GM19468 (cell line): Measurements from ENCODE around the gene PRRC2A.

Source experiments
- ATAC-seq: cut with Tn5 transposase; IDR thresholded peaks from one replicate; pipeline ENCODE4 v1.9.1; 2021; ENCODE audit warnings: mild to moderate bottlenecking, moderate library complexity, moderate number of reproducible peaks; ENCODE audit not compliant: unreplicated experiment; ENCODE audit errors: extremely low read depth

The PRRC2A gene

GRCh38 chr6:31620586-31621319, at the start of gene PRRC2A:
Gene PRRC2A, plus strand, starts transcription at chr6:31620715. Its CDS starts 2,075 bp downstream, at chr6:31622790.
- no peak for ATAC-seq

GRCh38 chr6:31572041-31572911, 48.2 kb upstream of the PRRC2A start, which contains the start of gene LTA:
Gene LTA, plus strand, starts transcription at chr6:31572289. Its CDS starts 454 bp downstream, at chr6:31572743.
- no peak for ATAC-seq

- ATAC-seq = no peak
Observed at GRCh38 chr6:31573239-31574105, 47.0 kb upstream of the PRRC2A start.

DNA sequence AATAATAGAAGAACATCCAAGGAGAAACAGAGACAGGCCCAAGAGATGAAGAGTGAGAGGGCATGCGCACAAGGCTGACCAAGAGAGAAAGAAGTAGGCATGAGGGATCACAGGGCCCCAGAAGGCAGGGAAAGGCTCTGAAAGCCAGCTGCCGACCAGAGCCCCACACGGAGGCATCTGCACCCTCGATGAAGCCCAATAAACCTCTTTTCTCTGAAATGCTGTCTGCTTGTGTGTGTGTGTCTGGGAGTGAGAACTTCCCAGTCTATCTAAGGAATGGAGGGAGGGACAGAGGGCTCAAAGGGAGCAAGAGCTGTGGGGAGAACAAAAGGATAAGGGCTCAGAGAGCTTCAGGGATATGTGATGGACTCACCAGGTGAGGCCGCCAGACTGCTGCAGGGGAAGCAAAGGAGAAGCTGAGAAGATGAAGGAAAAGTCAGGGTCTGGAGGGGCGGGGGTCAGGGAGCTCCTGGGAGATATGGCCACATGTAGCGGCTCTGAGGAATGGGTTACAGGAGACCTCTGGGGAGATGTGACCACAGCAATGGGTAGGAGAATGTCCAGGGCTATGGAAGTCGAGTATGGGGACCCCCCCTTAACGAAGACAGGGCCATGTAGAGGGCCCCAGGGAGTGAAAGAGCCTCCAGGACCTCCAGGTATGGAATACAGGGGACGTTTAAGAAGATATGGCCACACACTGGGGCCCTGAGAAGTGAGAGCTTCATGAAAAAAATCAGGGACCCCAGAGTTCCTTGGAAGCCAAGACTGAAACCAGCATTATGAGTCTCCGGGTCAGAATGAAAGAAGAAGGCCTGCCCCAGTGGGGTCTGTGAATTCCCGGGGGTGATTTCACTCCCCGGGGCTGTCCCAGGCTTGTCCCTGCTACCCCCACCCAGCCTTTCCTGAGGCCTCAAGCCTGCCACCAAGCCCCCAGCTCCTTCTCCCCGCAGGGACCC, 46.1 kb upstream of the PRRC2A start:
- no peak for ATAC-seq

DNA sequence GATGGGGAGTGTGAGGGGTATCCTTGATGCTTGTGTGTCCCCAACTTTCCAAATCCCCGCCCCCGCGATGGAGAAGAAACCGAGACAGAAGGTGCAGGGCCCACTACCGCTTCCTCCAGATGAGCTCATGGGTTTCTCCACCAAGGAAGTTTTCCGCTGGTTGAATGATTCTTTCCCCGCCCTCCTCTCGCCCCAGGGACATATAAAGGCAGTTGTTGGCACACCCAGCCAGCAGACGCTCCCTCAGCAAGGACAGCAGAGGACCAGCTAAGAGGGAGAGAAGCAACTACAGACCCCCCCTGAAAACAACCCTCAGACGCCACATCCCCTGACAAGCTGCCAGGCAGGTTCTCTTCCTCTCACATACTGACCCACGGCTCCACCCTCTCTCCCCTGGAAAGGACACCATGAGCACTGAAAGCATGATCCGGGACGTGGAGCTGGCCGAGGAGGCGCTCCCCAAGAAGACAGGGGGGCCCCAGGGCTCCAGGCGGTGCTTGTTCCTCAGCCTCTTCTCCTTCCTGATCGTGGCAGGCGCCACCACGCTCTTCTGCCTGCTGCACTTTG, 45.1 kb upstream of the PRRC2A start, which contains the start of gene TNF:
TSS of gene TNF (plus strand) at position 231 of the 567 bp plus-strand sequence. CDS start at position 408, 177 bp downstream.
- no peak for ATAC-seq

- no peak for ATAC-seq
Observed at GRCh38 chr6:31575952-31576685, 44.4 kb upstream of the PRRC2A start.

- no peak for ATAC-seq
Observed at GRCh38 chr6:31576897-31577578, 43.5 kb upstream of the PRRC2A start.

DNA sequence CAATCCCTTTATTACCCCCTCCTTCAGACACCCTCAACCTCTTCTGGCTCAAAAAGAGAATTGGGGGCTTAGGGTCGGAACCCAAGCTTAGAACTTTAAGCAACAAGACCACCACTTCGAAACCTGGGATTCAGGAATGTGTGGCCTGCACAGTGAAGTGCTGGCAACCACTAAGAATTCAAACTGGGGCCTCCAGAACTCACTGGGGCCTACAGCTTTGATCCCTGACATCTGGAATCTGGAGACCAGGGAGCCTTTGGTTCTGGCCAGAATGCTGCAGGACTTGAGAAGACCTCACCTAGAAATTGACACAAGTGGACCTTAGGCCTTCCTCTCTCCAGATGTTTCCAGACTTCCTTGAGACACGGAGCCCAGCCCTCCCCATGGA, 42.9 kb upstream of the PRRC2A start:
- ATAC-seq = no peak

DNA sequence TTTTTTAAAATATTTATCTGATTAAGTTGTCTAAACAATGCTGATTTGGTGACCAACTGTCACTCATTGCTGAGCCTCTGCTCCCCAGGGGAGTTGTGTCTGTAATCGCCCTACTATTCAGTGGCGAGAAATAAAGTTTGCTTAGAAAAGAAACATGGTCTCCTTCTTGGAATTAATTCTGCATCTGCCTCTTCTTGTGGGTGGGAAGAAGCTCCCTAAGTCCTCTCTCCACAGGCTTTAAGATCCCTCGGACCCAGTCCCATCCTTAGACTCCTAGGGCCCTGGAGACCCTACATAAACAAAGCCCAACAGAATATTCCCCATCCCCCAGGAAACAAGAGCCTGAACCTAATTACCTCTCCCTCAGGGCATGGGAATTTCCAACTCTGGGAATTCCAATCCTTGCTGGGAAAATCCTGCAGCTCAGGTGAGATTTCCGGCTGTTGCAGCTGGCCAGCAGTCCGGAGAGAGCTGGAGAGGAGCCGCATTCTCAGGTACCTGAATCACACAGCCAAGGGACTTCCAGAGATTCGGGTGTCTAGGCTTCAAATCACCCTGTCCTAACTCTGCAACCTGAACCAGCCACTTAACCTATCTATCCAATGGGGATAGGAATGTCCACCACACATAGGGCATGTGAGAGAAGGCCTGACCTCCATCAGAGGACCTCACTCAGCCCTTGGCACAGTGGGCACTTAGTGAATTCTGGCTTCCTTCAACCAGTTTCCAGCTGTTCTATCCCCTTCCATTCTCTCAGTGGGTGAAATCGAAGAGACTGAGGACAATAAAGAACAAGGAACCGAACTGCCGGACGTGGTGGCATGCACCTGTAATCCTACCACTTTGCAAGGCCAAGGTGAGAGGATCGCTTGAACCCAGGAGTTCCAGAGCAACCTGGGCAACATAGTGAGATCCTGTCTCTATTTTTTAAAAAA, 42.1 kb upstream of the PRRC2A start:
- no peak for ATAC-seq

DNA sequence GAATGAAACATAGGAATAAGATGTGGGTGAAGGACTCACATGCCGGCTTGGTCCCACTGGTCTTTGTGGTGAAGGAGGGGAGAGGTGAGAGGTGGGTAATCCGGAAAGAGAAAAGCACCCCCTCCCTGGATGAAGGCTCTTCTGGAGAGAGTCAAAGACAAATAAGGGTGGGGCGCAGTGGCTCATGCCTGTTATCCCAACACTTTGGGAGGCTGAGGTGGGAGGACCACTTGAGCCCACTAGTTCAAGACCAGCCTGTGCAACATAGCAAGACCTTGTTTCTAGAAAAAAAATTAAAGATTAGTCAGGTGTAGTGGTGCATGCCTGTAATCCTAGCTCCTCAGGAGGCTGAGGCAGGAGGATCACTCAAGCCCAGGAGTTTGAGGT, 41.4 kb upstream of the PRRC2A start:
- no peak for ATAC-seq

- no peak for ATAC-seq
Observed at GRCh38 chr6:31579546-31580437, 40.7 kb upstream of the PRRC2A start.

- no peak for ATAC-seq
Observed at GRCh38 chr6:31580438-31580740, 40.1 kb upstream of the PRRC2A start.

DNA sequence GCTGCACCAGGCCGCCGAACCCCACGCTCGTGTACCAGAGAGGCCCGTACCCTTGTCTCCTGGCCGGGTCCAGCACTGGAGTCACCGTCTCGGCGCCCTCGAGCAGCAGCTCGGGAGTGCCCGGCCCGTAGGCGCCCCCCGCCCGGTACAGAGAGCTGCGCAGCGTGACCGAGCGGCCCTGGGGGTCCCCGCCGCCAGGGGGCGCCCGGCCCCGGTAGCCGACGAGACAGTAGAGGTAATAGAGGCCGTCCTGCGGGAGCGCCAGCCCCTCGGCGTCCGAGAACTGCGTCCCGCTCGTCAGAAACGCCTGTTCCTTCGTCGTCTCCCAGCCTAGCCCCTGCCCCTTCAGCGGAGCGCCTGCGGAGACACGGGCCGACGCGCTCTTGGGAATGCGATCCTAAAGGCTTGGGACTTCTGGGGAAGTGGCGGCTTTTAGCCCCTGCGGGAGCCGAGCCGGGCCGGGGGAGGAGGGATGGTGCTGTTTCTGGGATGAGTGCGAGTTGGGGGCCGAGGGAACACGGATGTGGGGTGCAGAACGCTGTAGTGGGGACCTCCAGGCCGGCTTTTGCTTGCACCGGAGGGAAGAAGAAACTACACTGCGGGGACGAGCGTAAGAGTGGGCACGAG, 39.6 kb upstream of the PRRC2A start:
- ATAC-seq = no peak

DNA sequence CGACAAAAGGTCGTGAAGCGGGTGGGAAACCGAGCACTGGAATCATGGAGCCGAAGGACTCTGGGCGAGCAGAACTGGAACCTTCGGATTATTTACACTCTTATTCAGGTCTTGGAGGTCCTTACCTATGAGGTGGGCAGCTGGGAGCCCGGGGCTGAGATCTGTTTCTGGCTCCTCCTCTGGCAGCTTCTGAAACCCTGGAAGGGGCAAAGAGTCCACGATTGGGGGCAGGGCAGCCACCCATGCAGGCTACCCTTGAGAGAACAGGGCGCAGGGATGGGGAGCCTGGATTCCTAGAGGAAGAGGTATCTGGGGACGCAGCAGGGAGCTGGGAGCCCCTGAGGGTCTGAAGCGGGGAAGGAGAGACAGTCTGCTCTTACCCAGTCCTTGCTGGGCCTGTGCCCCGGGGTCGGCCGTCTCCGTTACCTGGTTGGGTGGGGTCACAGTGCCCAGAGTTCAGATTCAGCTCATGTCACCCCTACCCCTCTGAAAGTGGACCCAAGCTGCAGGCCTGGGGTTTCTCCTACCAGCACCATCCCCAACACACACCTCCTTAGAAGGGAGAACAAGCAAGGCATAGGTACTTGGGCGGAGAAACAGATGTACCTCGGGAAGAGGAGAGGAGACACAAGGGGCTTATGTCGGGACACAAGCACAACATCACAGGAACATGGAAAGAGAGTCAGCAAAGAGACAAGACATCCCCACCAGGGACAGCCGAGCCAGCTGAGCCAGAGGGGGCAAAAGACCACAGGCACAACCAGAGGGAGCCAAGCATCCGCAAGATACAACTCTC, 38.9 kb upstream of the PRRC2A start:
- ATAC-seq = no peak

DNA sequence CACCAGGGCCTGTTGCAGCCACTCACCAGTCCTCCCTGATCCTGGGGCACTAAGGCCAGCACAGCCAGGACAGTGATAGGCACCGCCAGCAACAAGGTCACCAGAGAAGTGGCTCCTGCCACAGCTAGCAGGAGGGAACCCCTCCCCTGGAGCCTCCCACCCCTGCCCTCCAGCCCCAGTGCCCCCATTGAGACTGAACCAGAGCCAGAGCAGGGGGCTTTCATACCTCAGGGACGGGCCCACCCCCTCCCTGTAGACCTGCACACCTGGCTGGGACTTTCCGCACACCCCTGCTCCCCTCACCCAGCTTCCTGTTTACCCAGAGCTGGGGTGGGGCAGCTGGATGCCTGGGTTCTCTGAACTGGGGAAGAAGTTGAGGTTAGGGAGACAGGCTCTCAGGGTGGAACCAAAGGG, 38.3 kb upstream of the PRRC2A start, which contains the start of gene LTB:
TSS of gene LTB (minus strand) at position 195 of the 414 bp plus-strand sequence. CDS start at position 188, 7 bp downstream.
- ATAC-seq = no peak
